DOHH2 (cell line): ENCODE measurements around the gene ECSIT.

ENCODE experiments used
- H3F3A ChIP-seq: fragments of 200-600 bp; sonication (generic), shearing (Covaris generic); 2 replicates; pipeline ENCODE4 v1.6.0; 2016; ENCODE audit warnings: antibody characterized with exemption, mild to moderate bottlenecking; ENCODE audit not compliant: control insufficient read depth, insufficient read depth
- H3K27ac ChIP-seq: fragments of 200-600 bp; sonication (generic); 2 replicates; pipeline ENCODE4 v1.5.1; 2014; ENCODE audit warnings: low read depth, mild to moderate bottlenecking, low read length, moderate library complexity
- H3K27me3 ChIP-seq: fragments of 200-600 bp; sonication (generic); 2 replicates; pipeline ENCODE4 v1.6.1; 2014; ENCODE audit warnings: mild to moderate bottlenecking, low read length, mixed read lengths; ENCODE audit not compliant: control insufficient read depth
- H3K36me3 ChIP-seq: fragments of 200-600 bp; sonication (generic); 2 replicates; pipeline ENCODE4 v1.6.1; 2014; ENCODE audit warnings: mild to moderate bottlenecking, low read length, moderate library complexity, mixed read lengths; ENCODE audit not compliant: control insufficient read depth
- H3K4me1 ChIP-seq: fragments of 200-600 bp; sonication (generic); 2 replicates; pipeline ENCODE4 v1.6.1; 2014; ENCODE audit warnings: mild to moderate bottlenecking, low read length, mixed read lengths; ENCODE audit not compliant: control insufficient read depth
- H3K4me2 ChIP-seq: fragments of 200-600 bp; sonication (generic); 2 replicates; pipeline ENCODE4 v1.6.0; 2014; ENCODE audit warnings: mild to moderate bottlenecking, low read length, moderate library complexity
- H3K4me3 ChIP-seq: fragments of 200-600 bp; sonication (generic); 2 replicates; pipeline ENCODE4 v1.5.1; 2014; ENCODE audit warnings: mild to moderate bottlenecking, low read length, mixed read lengths
- H3K79me2 ChIP-seq: fragments of 200-600 bp; sonication (generic); 2 replicates; pipeline ENCODE4 v1.6.1; 2014; ENCODE audit warnings: mild to moderate bottlenecking, low read length, mixed read lengths; ENCODE audit not compliant: control insufficient read depth
- H3K9me2 ChIP-seq: fragments of 200-600 bp; sonication (generic); replicated peaks from 2 replicates; pipeline ENCODE4 v1.6.1; 2014; ENCODE audit warnings: mild to moderate bottlenecking, low read length, mixed read lengths; ENCODE audit not compliant: control insufficient read depth
- H3K9me3 ChIP-seq: fragments of 200-600 bp; sonication (generic); 2 replicates; pipeline ENCODE4 v1.6.1; 2014; ENCODE audit warnings: antibody characterized with exemption, low read length, mixed read lengths; ENCODE audit not compliant: control insufficient read depth, insufficient read depth
- H4K20me1 ChIP-seq: fragments of 200-600 bp; sonication (generic); 2 replicates; pipeline ENCODE4 v1.6.0; 2014; ENCODE audit warnings: low read depth, mild to moderate bottlenecking, antibody characterized with exemption, low read length, moderate library complexity; ENCODE audit not compliant: control insufficient read depth, insufficient read depth
- CTCF ChIP-seq: fragments of 200-600 bp; sonication (generic); IDR thresholded peaks from one replicate; pipeline ENCODE4 v1.5.1; 2014; ENCODE audit warnings: antibody characterized with exemption, mild to moderate bottlenecking, low read depth, low read length; ENCODE audit not compliant: poor library complexity, severe bottlenecking
- EZH2phosphoT487 ChIP-seq: fragments of 200-600 bp; sonication (generic); IDR thresholded peaks from 2 replicates; pipeline ENCODE4 v1.6.1; 2017; ENCODE audit warnings: borderline replicate concordance, mild to moderate bottlenecking, antibody characterized with exemption, low read length, moderate library complexity, mixed read lengths

ECSIT gene

GRCh38 chr19:11479898-11480714, 48.8 kb downstream of the ECSIT start:
- Histone ChIP-seq H3K9me2 (no peaks in the 10 kb centered on the region), H3K4me3 (no peak overlapping the region), H3K27me3 (peaks cover 3% of the 10 kb centered on the region), H3K4me2 (no peak overlapping the region), H3K36me3 (no peaks in the 10 kb centered on the region), H3K79me2 (no peaks in the 10 kb centered on the region), H3F3A (no peaks in the 10 kb centered on the region), H3K4me1 (peaks cover 19% of the 10 kb centered on the region), H4K20me1 (no peaks in the 10 kb centered on the region), H3K9me3 (no peaks in the 10 kb centered on the region), H3K27ac (no peak overlapping the region)
- no peak for TF ChIP-seq EZH2phosphoT487
- no peak for TF ChIP-seq CTCF

DNA sequence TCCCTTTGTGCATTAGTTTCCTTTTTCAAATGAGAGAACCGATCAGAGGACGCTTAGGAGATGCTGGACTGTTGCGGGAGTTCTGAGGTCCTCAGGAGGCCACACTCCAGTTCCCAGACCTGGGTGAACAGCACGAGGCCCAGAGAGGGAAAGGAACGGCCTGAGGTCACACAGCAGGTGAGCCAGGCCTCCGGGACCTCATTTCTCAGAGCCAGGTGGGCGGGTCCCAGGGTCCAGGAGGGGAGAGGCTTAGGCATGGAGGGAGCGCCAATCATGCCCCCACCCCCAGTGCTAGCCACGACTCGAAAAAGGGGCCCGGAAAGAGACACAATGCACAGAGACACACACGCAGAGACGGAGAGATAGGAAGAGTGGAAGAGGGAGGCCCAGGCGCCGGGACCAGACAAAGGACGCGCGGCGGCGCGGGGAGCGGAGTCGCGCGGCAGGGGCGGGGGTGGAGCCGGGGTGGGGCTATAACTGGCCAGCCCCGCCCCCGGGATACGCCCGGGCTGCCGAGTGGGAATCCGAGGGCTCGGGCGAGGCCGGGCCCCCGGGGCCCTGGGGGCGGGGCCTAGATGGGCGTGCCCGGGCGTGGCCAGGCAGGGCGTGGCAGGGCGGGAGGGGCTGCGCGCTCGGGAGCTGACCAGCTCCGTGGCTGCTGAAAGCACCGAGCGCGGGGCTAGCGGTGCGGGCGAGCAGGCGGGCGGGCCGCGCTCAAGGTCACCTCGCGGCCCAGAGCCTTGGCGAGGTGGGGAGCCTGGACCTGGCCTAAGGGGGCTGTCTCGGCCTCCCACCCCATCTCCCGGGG, 49.6 kb downstream of the ECSIT start:
- Histone ChIP-seq H3K9me2 (no peaks in the 10 kb centered on the region), H3K4me3 (no peak overlapping the region), H3K36me3 (no peaks in the 10 kb centered on the region), H3K27me3 (peaks cover 3% of the 10 kb centered on the region), H3F3A (no peaks in the 10 kb centered on the region), H3K4me2 (no peak overlapping the region), H3K4me1 (peaks cover 19% of the 10 kb centered on the region), H3K9me3 (no peaks in the 10 kb centered on the region), H4K20me1 (no peaks in the 10 kb centered on the region), H3K79me2 (no peaks in the 10 kb centered on the region), H3K27ac (no peak overlapping the region)
- TF ChIP-seq CTCF (no peak), EZH2phosphoT487 (no peak)

DNA sequence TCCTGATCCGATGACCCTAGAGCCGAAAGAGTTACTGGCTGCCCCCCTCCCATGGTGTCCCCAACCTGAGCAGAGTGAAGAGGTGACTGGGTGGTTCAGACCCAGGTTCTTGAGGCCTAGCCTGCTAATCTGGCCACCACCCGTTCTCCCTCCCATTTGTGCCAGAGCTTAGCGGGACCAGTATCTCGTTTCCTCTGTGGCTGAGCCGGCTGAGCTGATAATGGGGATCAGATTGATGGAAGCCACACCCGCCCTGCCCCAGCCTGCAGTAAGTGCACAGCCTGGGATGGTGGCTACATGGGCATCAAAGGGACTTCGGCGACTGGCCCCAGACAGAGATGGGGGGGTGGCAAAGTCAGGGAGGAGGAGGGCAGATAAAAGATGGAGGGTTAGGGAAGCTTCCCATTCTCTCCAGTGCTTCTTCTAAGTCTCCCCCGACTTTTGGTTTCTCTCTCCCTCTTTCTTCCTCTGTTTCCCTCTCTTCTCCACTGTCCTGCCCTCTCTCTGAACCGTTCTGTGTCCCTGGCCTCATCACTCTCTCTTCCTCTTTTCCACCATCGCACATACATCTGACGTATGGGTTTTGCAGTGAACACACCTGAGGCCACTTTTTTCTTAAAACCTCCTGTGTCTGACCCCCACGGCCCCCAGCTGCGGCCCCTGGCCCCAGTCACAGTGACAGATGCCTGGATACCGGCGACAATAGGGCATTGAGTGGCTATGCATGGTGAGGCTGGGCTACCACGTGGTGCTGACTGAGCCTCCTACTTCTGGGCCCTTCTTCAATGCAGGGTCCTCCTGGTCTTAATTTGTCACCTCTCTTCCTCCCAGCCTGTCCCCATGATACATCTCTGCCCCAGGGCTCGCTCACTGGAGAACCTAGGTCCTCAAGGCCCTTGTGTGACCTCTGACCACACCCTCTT, 50.5 kb downstream of the ECSIT start:
- Histone ChIP-seq H3K79me2 (no peaks in the 10 kb centered on the region), H3K27me3 (peaks cover 6% of the 10 kb centered on the region), H3K27ac (no peak overlapping the region), H3F3A (peaks cover 4% of the 10 kb centered on the region; the same call in 1 of the 2 replicates), H3K36me3 (no peaks in the 10 kb centered on the region), H4K20me1 (no peaks in the 10 kb centered on the region), H3K4me3 (no peak overlapping the region), H3K9me3 (no peaks in the 10 kb centered on the region), H3K4me2 (no peak overlapping the region), H3K4me1 (peaks cover 19% of the 10 kb centered on the region), H3K9me2 (no peaks in the 10 kb centered on the region)
- TF ChIP-seq CTCF (no peak), EZH2phosphoT487 (no peak)
